Activated T-cell treated with anti-CD3 and anti-CD28 coated beads, Interleukin-2, amount 50 U/mL, for 24 hours (primary cell): ENCODE results near the gene DNAJC11.

Experiments
- DNase-seq: peaks from one replicate; pipeline ENCODE4 v3.0.0-alpha.2; 2020
- H3K27ac Mint-ChIP-seq: 2 replicates; pipeline ENCODE4 v1.8.0; 2020; ENCODE audit warnings: mild to moderate bottlenecking, mixed read lengths
- H3K27me3 Mint-ChIP-seq: 2 replicates; pipeline ENCODE4 v1.8.0; 2020; ENCODE audit warnings: mixed read lengths
- H3K36me3 Mint-ChIP-seq: 2 replicates; pipeline ENCODE4 v1.8.0; 2020; ENCODE audit warnings: low read depth, mixed read lengths
- H3K4me1 Mint-ChIP-seq: 2 replicates; pipeline ENCODE4 v1.8.0; 2020; ENCODE audit warnings: low read depth, mixed read lengths
- H3K4me3 Mint-ChIP-seq: 2 replicates; pipeline ENCODE4 v1.8.0; 2020; ENCODE audit warnings: mild to moderate bottlenecking, moderate library complexity, mixed read lengths
- H3K9me3 Mint-ChIP-seq: 2 replicates; pipeline ENCODE4 v1.8.0; 2020; ENCODE audit warnings: mixed read lengths

The DNAJC11 gene

GRCh38 chr1:6630027-6630426 is 71.6 kb downstream of the DNAJC11 start:
- no peak for DNase-seq
- H3K9me3 Mint-ChIP-seq, result no peaks in the 10 kb centered on the region
- peak overlapping the region; percentile 51 for H3K27ac Mint-ChIP-seq
- no peak overlapping the region for H3K4me3 Mint-ChIP-seq
- peaks cover 23% of the 10 kb centered on the region for H3K4me1 Mint-ChIP-seq
- H3K27me3 Mint-ChIP-seq, result no peaks in the 10 kb centered on the region
- H3K36me3 Mint-ChIP-seq, result peaks cover 84% of the 10 kb centered on the region

- no peak for DNase-seq
- no peak overlapping the region for H3K4me3 Mint-ChIP-seq
- peaks cover 28% of the 10 kb centered on the region for H3K4me1 Mint-ChIP-seq
- H3K27ac Mint-ChIP-seq, result peak overlapping the region; percentile 51
- H3K9me3 Mint-ChIP-seq, result no peaks in the 10 kb centered on the region
- peaks cover 80% of the 10 kb centered on the region for H3K36me3 Mint-ChIP-seq
- no peaks in the 10 kb centered on the region for H3K27me3 Mint-ChIP-seq
Measured at GRCh38 chr1:6628971-6629479, 72.6 kb downstream of the DNAJC11 start.

DNA sequence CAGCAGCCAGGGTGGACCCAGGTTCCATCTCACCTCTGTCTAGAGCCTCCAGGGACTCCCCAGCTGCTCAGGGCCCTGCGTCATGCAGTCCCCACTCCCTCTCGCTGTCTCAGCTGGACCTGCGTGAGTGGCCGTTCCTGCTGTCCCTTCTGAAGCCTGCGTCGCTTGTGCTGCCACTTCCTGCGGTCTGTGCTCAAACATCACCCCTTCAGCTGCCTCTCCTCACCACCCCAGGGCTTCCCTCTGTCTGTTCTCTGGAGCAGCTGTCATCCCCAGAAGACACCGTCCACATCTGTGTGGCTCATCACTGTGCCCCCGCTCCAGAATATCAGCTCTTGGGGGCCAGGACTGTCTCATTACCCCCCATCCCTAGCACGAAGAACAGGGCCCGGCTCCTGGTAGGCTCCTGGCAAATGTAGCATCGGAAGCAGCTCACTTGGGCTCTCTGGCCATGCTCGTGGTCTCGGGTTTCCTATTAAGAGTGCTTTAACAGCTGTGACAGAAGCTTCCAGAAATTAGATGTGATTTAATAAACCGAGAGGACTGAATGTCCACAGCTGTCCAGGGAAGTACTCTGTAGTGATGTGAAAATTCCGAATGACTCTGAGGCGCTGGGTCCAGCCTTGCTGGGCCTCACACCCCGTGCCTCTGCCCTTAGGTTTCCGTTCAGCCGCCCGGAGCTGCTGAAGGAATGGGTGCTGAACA is 73.6 kb downstream of the DNAJC11 start:
- no peak overlapping the region for H3K4me3 Mint-ChIP-seq
- H3K27me3 Mint-ChIP-seq, result no peaks in the 10 kb centered on the region
- H3K9me3 Mint-ChIP-seq, result no peaks in the 10 kb centered on the region
- DNase-seq, result no peak
- H3K4me1 Mint-ChIP-seq, result peaks cover 31% of the 10 kb centered on the region
- peaks cover 80% of the 10 kb centered on the region for H3K36me3 Mint-ChIP-seq
- peak overlapping the region; percentile 70 for H3K27ac Mint-ChIP-seq

DNA sequence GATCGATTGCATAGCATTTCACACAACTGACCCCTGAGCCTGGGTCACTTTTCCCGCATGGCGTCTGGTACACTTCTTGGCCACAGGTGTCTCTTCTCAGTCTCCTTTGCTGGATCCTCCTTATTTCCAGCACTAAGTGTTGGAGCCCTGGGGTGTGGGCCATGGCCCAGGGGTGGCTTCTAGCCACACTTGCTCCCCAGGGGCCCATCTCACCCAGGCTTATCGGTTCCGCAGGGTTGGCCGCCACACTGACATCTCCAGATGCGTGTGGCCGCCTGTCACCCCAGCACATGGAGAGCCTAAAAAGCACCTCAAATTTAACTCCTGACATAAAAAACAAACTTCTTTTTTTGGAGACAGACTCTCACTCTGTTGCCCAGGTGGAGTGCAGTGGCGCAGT is 74.6 kb downstream of the DNAJC11 start:
- Mint-ChIP-seq H3K27me3 (no peaks in the 10 kb centered on the region), H3K27ac (peak overlapping the region; percentile 41), H3K4me1 (peaks cover 31% of the 10 kb centered on the region), H3K4me3 (peak overlapping the region; percentile 88), H3K9me3 (no peaks in the 10 kb centered on the region), H3K36me3 (peaks cover 80% of the 10 kb centered on the region)
- no peak for DNase-seq

DNA sequence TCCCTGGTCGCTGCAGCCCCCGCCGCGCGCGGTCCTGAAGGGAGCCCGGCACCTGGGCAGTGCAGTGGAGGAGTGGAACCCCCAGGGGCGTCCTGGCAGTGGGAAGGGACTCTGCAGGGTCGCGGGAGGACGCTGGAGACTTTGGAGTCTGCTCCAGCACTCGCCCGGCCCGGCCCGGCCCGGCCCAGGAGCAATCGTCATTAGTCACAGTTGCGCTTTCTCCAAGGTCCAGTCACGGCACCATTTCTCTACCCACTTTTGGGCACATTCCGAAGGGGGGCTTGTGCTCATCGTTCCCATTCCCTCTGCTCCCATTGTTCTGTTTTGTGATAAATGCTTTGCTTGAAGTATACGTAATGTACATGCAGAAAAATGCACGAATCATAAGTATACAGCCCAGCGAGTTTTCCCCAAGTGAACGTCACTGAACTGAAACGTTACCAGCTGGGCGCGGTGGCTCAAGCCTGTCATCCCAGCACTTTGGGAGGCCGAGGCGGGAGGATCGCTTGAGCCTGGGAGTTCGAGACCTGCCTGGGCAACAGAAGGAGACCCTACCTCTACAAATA is 75.9 kb downstream of the DNAJC11 start:
- peaks cover 87% of the 10 kb centered on the region for H3K36me3 Mint-ChIP-seq
- peak overlapping the region; percentile 86 for H3K27ac Mint-ChIP-seq
- no peak for DNase-seq
- no peaks in the 10 kb centered on the region for H3K27me3 Mint-ChIP-seq
- peaks cover 31% of the 10 kb centered on the region for H3K4me1 Mint-ChIP-seq
- peak overlapping the region; percentile 88 for H3K4me3 Mint-ChIP-seq
- H3K9me3 Mint-ChIP-seq, result no peaks in the 10 kb centered on the region

DNA sequence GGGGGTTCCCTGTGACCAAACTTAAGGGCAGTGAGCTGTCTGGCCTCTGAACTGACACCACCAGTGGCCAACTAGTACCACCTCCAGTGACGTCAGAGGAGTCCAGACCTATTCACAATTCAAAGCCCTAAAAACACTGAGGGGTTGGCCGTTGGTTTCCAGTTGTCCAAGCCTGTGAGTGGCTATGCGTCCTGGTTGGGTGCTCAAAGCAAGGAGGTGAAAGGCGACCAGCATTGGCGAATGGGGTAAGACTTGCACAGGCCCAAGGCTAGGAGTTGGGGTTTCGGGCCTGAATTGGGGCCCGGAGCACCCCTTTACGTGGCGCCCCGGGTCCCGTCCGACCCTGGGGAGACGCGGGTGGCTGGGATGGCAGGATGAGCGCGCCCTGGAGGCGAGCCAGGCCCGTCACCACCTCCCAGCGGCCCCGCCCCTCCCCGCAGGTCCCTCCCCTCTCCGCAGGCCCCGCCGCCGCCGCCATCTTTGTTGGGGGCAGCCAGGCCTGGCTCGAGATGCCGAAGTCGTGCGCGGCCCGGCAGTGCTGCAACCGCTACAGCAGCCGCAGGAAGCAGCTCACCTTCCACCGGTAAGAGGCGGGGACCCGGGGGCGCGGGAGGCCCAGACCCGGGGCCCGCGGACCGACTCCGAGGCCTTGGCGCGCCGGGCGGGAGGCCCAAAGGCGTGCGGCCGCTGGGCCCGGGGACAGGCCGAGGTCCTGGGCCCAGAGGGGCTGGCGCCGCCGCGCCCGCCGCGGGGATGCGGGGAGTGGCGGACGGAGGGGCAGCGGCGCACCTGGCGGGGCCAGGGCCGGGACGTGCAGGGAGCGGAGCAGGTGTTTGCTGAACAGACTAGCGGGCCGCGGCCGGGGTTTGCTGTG is 76.7 kb downstream of the DNAJC11 start, which contains the start of gene THAP3:
Gene THAP3, plus strand, starts transcription at position 159 of the 874 bp plus-strand sequence. Its CDS starts 351 bp downstream, at position 510.
- Mint-ChIP-seq H3K27me3 (no peaks in the 10 kb centered on the region), H3K27ac (peak within 1 kb of the TSS; percentile 86), H3K4me3 (peak within 1 kb of the TSS; percentile 88), H3K9me3 (no peaks in the 10 kb centered on the region), H3K36me3 (peaks cover 86% of the 10 kb centered on the region), H3K4me1 (peaks cover 31% of the 10 kb centered on the region)
- peak; percentile 92 for DNase-seq

GRCh38 chr1:6623269-6623965 is 78.2 kb downstream of the DNAJC11 start:
- Mint-ChIP-seq H3K9me3 (no peaks in the 10 kb centered on the region), H3K4me1 (peaks cover 31% of the 10 kb centered on the region), H3K36me3 (peaks cover 86% of the 10 kb centered on the region), H3K4me3 (no peak overlapping the region), H3K27ac (no peak overlapping the region), H3K27me3 (no peaks in the 10 kb centered on the region)
- DNase-seq, result no peak

DNA sequence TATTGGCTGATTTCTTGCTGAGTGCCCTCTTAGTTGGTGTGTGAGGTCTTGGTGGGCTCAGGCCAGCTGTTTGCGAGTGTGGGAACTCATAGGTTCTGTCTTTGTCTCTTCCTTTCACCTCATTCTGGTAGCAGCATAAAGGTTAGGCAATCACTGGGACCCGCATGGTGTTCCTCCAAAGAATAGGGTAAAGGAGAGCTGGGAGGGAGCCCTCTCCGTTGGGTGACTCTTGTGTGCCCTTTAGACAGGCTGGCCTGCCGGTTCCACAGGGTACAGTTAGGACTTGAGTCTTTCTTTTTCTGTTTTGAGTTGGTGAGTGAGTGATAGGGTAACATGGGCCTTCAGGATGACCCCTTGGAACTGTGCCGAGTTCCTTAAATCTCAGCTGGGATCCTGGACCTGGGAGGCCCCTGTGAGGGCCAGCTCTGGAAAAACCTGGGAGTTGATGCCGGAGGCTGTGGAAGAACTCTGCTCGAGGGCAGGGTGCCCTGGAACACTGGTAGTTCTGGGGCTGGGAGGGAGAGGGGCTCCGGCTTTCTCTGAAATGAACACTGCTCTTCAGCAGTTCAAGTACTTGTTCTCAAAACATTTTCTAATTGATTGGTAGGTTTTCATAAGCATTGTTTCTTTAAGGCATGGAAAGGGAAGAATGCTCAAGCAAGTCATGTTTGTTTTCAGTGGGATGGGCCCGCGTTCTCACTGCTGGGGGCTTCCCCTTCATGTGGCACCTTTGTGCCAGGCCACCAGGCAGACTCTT is 79.0 kb downstream of the DNAJC11 start:
- peaks cover 28% of the 10 kb centered on the region for H3K4me1 Mint-ChIP-seq
- peaks cover 86% of the 10 kb centered on the region for H3K36me3 Mint-ChIP-seq
- H3K4me3 Mint-ChIP-seq, result no peak overlapping the region
- no peak for DNase-seq
- no peaks in the 10 kb centered on the region for H3K9me3 Mint-ChIP-seq
- H3K27ac Mint-ChIP-seq, result no peak overlapping the region
- no peaks in the 10 kb centered on the region for H3K27me3 Mint-ChIP-seq

DNA sequence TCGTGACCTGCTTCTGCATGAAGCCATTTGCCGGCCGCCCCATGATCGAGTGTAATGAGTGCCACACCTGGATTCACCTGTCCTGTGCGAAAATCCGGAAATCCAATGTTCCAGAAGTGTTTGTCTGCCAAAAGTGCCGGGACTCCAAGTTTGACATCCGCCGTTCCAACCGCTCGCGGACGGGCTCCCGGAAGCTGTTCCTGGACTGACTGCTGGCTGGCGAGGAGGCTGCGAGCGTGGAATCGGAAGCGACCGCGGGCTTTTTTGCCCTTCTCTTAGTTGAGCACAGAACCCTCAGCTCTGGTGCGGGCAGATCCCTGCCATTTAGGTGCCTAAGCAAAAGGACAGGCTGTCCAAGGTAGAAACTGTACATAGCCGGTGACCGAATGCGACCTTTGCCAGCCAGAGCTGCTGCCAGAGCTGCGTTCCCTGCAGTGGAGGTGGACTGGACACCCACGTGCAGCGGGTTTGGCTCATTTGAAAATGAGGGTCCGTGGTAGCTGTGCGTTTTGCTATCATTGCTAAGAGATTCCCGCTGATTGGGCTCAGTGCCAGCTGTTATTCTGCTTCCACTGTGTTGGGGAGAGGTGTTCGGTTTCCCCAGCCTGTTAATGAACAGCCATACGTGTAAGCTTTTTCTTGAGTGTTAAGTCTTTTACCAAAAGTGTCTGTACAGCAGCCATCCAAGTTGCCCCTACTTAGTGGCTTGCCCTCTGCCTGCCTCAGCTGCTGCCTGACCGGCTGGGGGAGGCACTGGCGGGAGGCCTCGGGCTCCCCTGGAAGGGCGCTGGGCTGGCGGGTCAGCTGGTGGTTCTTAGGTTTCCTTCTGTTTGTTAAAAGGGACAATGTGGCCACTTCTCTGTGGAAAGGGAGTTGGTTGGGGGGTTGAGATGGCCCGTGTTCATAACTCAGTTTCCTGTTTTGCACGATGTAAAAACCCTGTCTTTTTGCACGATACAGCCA is 79.9 kb downstream of the DNAJC11 start:
- no peaks in the 10 kb centered on the region for H3K9me3 Mint-ChIP-seq
- peaks cover 83% of the 10 kb centered on the region for H3K36me3 Mint-ChIP-seq
- DNase-seq, result no peak
- H3K27me3 Mint-ChIP-seq, result no peaks in the 10 kb centered on the region
- H3K4me1 Mint-ChIP-seq, result peaks cover 22% of the 10 kb centered on the region
- no peak overlapping the region for H3K4me3 Mint-ChIP-seq
- H3K27ac Mint-ChIP-seq, result no peak overlapping the region

- peaks cover 72% of the 10 kb centered on the region for H3K36me3 Mint-ChIP-seq
- H3K4me3 Mint-ChIP-seq, result no peak overlapping the region
- DNase-seq, result no peak
- no peaks in the 10 kb centered on the region for H3K27me3 Mint-ChIP-seq
- H3K4me1 Mint-ChIP-seq, result peaks cover 16% of the 10 kb centered on the region
- no peaks in the 10 kb centered on the region for H3K9me3 Mint-ChIP-seq
- no peak overlapping the region for H3K27ac Mint-ChIP-seq
Measured at GRCh38 chr1:6619045-6619444, 82.6 kb downstream of the DNAJC11 start.

DNA sequence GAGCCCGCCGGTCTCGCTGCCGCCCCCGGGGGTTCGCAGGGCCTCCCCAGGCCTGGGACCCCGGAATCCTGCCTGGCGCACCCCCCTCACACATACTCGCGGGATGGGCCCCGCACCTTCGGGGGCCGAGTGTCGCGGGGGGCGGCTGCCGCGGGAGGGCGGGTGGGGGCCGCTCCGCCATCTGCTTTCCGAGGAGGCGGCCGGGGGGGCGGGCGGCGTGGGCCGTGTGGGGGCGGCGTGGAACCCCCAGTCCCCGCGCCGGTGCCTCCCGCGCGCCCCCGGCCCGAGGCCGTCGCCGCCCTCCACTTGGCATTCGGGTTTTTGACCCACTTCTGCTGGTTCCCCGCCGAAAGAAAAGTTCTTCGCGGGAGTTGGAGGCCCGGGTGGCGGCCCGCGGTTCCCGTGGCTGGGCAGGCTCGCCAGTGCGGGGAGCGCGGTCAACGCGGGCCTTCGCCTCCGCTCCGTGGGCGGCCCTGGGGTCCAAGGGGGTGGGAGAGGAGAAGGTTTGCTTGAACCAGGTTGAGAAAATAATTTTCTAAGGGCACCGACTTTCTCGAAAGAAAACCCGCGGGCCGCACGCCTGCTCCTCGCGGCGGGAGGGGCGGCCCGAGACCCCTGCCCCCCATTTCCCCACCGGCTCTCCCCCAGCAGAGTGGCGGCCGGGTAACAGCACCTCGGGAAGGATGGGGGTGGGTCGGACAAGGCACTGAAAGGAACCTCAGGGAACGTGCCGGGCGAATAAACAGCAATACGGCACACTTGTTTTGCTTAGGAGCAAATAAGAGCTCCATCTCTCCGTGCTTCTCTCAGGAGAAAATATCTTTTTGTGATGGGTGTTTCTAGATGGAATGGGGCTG is 86.5 kb downstream of the DNAJC11 start:
- Mint-ChIP-seq H3K27me3 (no peaks in the 10 kb centered on the region), H3K4me1 (peaks cover 25% of the 10 kb centered on the region), H3K4me3 (peak overlapping the region; percentile 77), H3K36me3 (peaks cover 35% of the 10 kb centered on the region), H3K9me3 (no peaks in the 10 kb centered on the region), H3K27ac (peak overlapping the region; percentile 82)
- DNase-seq, result peak; percentile 44
